ENCODE measurements around the gene RASGRF2.

Gene RASGRF2

DNA sequence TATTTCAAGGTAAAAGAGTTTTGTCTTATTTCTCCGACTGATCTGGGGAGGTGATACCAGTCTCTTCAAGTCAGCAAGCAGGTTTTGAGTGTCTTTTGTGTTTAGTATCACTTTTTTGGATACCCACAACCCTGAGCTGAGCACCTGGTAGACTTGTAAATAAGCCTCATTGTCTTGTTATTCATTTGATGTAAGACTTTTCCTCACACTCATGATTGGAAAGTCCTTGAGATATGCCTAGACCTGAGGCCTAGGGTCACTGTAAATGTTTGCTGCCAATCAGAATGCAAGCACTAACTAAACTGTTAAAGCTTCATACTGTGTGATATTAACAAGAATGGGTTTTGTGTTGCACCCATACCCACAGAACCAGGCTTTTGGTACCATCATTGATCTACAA, 172.2 kb downstream of the RASGRF2 start:
- Histone ChIP-seq H3K79me2 (ENCODE audit: control insufficient read depth, low read length) (no peaks in the 10 kb centered on the region), H3K9me2 (replicated peaks; ENCODE audit: control insufficient read depth, low read length) (no peaks in the 10 kb centered on the region), H3F3A (ENCODE audit: control insufficient read depth, insufficient read depth) (no peaks in the 10 kb centered on the region), H3K4me1 (ENCODE audit: control insufficient read depth, low read length) (peaks cover 32% of the 10 kb centered on the region), H3K27ac (ENCODE audit: low read depth, low read length) (no peak overlapping the region), H3K4me3 (ENCODE audit: low read length) (no peak overlapping the region), H3K9me3 (ENCODE audit: control insufficient read depth, insufficient read depth, low read length) (no peaks in the 10 kb centered on the region), H3K36me3 (ENCODE audit: control insufficient read depth, low read length) (no peaks in the 10 kb centered on the region), H4K20me1 (ENCODE audit: control insufficient read depth, insufficient read depth, low read depth, low read length) (no peaks in the 10 kb centered on the region), H3K4me2 (ENCODE audit: low read length) (no peak overlapping the region), H3K27me3 (ENCODE audit: control insufficient read depth, low read length) (no peaks in the 10 kb centered on the region)
- TF ChIP-seq, protein P1, sequence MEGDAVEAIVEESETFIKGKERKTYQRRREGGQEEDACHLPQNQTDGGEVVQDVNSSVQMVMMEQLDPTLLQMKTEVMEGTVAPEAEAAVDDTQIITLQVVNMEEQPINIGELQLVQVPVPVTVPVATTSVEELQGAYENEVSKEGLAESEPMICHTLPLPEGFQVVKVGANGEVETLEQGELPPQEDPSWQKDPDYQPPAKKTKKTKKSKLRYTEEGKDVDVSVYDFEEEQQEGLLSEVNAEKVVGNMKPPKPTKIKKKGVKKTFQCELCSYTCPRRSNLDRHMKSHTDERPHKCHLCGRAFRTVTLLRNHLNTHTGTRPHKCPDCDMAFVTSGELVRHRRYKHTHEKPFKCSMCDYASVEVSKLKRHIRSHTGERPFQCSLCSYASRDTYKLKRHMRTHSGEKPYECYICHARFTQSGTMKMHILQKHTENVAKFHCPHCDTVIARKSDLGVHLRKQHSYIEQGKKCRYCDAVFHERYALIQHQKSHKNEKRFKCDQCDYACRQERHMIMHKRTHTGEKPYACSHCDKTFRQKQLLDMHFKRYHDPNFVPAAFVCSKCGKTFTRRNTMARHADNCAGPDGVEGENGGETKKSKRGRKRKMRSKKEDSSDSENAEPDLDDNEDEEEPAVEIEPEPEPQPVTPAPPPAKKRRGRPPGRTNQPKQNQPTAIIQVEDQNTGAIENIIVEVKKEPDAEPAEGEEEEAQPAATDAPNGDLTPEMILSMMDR (IDR thresholded peaks at IDR 0.05; ENCODE audit: low read depth, low read length, poor library complexity, severe bottlenecking), result no peak
- no peak for TF ChIP-seq EZH2phosphoT487 (IDR thresholded peaks at IDR 0.05; ENCODE audit: borderline replicate concordance, low read length)

DNA sequence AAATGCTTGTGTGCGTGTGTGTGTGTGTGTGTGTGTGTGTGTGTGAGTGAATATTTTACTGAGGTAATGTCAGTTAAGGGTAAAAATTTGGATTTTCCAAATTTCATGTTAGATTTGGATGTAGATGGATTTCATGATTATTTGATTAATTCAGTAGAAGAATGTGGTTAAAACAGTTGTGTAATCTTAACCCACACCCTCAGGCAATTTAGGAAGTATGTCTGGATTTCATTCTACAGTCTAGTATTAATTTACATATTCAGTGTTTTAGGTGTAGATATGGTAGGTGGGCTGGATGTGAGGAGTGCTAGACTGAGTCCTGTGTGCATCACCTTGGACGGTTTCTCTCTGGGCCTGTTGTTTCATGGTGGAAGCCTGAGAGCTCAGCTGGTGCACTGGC, 173.9 kb downstream of the RASGRF2 start:
- Histone ChIP-seq H3F3A (ENCODE audit: control insufficient read depth, insufficient read depth) (no peaks in the 10 kb centered on the region), H3K27ac (ENCODE audit: low read depth, low read length) (peak overlapping the region; percentile 44; the same call in 1 of the 2 replicates), H3K4me2 (ENCODE audit: low read length) (peak overlapping the region; percentile 31), H3K27me3 (ENCODE audit: control insufficient read depth, low read length) (no peaks in the 10 kb centered on the region), H3K9me2 (replicated peaks; ENCODE audit: control insufficient read depth, low read length) (no peaks in the 10 kb centered on the region), H3K36me3 (ENCODE audit: control insufficient read depth, low read length) (no peaks in the 10 kb centered on the region), H4K20me1 (ENCODE audit: control insufficient read depth, insufficient read depth, low read depth, low read length) (no peaks in the 10 kb centered on the region), H3K4me3 (ENCODE audit: low read length) (0 out of 2 replicates have a peak overlapping the region, but pooled peaks have one; percentile 20), H3K9me3 (ENCODE audit: control insufficient read depth, insufficient read depth, low read length) (no peaks in the 10 kb centered on the region), H3K79me2 (ENCODE audit: control insufficient read depth, low read length) (no peaks in the 10 kb centered on the region), H3K4me1 (ENCODE audit: control insufficient read depth, low read length) (peaks cover 32% of the 10 kb centered on the region)
- TF ChIP-seq, protein P1 (IDR thresholded peaks at IDR 0.05; ENCODE audit: low read depth, low read length, poor library complexity, severe bottlenecking), result no peak
- TF ChIP-seq EZH2phosphoT487 (IDR thresholded peaks at IDR 0.05; ENCODE audit: borderline replicate concordance, low read length), result no peak

DNA sequence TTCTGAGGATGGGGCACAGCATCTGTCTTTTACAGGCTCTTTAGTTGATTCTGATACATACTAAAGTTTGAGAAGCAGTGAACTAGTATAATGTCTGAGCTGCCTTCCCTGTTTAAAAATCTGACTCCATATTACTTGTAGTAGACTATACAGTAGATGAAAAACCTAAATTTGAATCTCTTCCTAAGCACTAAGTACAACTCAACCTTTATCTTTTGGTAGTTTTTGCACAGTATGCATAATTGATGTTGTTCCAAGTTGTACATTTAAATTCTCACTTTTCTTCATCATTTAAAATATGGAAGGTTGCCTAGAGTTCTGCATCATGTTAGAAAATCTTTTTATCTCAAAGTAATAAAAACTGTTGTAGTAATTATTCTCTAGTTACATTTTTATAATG, 174.4 kb downstream of the RASGRF2 start:
- TF ChIP-seq, protein P1 (IDR thresholded peaks at IDR 0.05; ENCODE audit: low read depth, low read length, poor library complexity, severe bottlenecking), result no peak
- TF ChIP-seq EZH2phosphoT487 (IDR thresholded peaks at IDR 0.05; ENCODE audit: borderline replicate concordance, low read length), result no peak
- H4K20me1 ChIP-seq (ENCODE audit: control insufficient read depth, insufficient read depth, low read depth, low read length), result no peaks in the 10 kb centered on the region
- no peaks in the 10 kb centered on the region for H3K9me3 ChIP-seq (ENCODE audit: control insufficient read depth, insufficient read depth, low read length)
- no peaks in the 10 kb centered on the region for H3F3A ChIP-seq (ENCODE audit: control insufficient read depth, insufficient read depth)
- peaks cover 32% of the 10 kb centered on the region for H3K4me1 ChIP-seq (ENCODE audit: control insufficient read depth, low read length)
- H3K27ac ChIP-seq (ENCODE audit: low read depth, low read length), result no peak overlapping the region
- no peaks in the 10 kb centered on the region for H3K27me3 ChIP-seq (ENCODE audit: control insufficient read depth, low read length)
- no peaks in the 10 kb centered on the region for H3K36me3 ChIP-seq (ENCODE audit: control insufficient read depth, low read length)
- no peak overlapping the region for H3K4me3 ChIP-seq (ENCODE audit: low read length)
- H3K9me2 ChIP-seq (replicated peaks; ENCODE audit: control insufficient read depth, low read length), result no peaks in the 10 kb centered on the region
- no peak overlapping the region for H3K4me2 ChIP-seq (ENCODE audit: low read length)
- H3K79me2 ChIP-seq (ENCODE audit: control insufficient read depth, low read length), result no peaks in the 10 kb centered on the region
